NCI-H128 (cell line): ENCODE measurements around the gene KIF1A.

ENCODE experiments used
- DNase-seq: peaks from one replicate; lab custom pipeline; 2025; ENCODE audit not compliant: unreplicated experiment; lab: John Stamatoyannopoulos, UW

KIF1A gene

DNA sequence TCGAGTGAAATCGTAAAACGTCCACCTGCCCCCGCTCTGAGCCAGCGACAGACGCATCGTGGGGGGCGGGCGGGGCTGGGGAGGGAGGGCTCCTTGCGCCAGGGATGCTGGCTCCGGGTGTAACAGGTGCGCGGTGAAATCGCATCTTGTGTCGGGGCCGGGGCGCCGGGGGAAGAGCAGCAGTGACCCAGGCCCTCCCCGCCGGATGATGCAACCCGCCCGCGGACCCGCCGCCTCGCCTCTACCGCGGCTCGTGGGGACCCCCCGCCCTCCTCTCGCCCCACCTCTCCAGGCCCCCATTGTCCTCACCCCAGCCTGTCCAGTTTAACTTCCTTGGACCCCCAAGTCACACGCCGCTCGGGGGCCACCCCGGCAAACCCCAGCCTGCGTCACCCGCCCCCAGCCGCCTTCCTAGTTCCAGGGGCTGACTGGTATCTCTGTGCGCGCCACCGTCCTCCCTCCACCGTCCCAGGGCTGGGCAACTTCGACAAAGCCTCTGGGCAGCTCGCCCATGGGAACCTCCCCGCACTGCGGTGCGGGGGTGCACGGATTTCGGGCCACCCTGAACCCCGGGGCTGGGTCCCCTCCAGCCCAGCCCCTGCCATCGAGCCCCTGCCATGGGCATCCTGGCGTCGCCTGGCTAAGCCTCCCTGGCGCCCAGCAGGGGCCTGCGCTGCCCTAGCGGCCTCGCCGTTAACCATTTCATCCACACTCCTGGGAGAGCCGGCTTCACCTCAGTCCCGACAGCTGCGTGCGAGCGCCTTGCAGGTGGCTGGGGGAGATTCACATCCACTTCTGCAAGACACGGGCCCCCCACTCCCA lies 799 bp upstream of the KIF1A start:
- no peak for DNase-seq

DNA sequence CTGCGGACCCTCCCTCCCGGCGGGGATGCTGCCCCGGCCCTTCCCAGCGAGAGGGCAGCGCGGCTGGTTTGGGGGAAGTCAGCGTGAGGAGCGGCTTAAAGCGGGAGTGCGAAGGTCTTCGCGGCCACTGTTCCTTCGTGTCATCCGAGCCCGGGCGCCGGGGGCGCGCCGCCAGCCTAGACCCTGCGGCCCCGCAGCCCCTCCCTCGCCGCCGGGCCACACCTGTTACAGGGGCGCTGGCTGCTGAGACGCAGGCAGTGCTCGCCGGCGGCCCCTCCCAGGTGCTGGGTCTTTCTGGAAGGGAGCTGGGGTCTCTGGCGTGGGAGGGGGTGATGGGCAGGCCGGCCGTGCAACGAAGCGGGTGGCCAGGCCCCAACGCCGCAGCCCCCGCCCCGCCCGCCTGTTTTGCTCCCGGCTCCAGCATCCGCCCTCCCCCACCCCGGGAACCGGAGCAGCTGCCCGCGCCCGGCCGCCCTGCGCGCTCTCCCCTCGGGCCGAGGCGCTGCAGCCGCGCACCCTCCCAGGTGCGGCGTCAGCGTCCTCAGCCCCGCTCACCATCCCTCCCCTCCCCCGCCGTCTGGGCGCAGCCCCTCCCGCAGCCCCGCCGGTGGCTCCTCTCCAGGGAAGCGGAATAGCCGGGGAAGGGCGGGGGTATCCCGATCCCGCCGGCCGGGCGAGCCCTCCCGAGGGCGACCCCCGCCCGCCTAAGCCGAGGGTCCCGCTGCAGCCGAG lies 727 bp downstream of the KIF1A start:
- DNase-seq, result no peak

GRCh38 chr2:240818293-240819125 lies 1.5 kb downstream of the KIF1A start:
- no peak for DNase-seq

- DNase-seq, result no peak
These were observed 2.3 kb downstream of the KIF1A start for GRCh38 chr2:240817496-240818292.

GRCh38 chr2:240816584-240817495 lies 3.2 kb downstream of the KIF1A start:
- no peak for DNase-seq

DNA sequence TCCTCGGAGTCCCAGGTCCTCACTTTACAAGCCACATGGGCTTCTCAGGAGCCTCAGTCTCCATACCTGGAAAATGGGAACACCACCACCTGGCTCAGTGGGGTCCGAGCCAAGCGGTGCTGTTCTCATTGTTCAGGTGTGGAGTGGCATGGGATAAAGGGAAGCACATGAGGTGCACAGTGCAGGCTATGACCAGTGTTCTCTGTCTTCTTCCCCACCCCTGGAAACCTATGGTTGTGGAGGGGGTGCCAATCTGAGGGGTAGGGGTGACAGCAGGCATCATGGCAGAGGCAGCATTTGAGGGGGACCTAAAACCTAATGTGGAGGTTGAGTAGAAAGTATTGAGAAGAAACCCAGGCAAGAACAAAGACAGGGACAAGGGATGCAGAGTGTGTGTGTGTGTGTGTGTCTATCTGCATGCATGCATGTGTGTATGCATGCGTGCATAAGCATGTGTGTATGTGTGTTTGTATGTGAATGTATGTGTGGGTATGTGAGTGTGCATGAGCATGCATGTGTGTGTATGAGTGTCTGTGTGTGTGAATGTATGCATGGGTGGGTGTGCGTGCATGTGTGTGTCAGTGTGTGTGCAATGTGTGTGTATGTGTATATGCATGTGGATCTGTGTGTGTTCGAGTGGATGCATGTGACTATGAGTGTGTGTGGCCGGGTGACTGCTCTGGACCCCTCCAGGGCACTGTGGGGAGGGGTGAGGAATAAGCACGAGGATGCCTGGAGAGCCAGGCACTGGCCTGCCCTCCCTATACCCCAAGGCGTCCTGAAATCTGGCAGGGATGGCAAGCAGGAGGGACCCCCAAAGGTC lies 4.0 kb downstream of the KIF1A start:
- no peak for DNase-seq

DNA sequence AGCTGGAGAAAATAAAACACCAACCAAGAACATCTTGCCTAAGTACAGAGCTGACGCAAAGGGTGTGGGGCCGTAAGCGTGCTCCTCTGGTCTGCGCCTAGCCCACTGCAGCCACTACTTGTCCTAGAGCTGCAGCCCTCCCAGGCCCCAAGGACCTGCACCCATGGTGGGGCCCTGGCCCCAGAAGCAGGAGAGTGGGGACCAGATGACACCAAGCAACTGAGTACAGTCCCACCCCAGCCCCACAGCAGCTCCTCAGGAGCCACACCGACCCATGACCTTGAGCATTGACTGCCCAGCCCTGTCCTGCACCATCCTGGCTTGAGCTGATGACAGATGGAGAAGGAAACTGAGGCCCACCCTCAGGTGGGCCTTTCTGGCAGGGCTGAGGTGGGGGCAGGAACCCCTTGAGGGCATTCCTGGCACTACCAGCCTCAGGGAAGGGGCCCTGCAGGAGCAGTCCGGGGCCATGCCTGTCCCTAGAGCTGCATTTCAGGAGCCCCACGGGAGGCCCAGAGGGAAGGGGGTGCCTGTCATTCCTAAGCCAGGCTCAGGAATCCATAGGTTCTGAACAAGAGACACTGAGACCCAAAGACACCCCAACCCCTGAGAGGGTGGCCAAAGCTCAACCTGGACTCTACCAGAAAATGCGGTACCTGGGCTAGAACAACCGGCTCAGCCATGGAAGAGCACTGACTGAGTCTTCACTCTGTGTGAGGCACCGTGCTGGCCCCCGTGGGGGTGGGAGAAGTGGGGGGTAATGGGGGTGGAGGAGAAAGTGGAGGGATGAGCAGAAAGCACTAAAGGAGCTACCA lies 4.9 kb downstream of the KIF1A start:
- DNase-seq, result no peak

DNA sequence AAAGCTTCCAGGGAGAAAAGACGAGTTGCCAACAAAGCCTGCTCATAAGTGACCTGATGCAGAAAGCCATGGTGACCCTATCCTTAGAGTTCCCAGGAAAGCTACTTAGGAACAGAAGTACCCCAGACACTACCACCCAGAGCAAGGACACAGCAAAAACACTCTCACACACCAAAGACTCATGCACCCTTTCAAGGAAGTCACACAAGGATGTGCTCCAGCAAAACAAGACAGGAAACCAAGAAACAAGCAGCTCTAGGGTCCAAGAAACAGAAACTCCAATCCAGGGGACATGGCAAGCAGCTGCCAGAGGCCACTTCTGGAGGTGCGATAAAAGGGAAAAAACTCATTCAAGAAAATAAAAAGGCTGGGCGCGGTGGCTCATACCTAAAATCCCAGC lies 5.7 kb downstream of the KIF1A start:
- DNase-seq, result no peak

GRCh38 chr2:240813231-240813921 lies 6.6 kb downstream of the KIF1A start:
- DNase-seq, result no peak

GRCh38 chr2:240812721-240813120 lies 7.3 kb downstream of the KIF1A start:
- DNase-seq, result no peak

- no peak for DNase-seq
These were observed 7.7 kb downstream of the KIF1A start for GRCh38 chr2:240812301-240812680.

DNA sequence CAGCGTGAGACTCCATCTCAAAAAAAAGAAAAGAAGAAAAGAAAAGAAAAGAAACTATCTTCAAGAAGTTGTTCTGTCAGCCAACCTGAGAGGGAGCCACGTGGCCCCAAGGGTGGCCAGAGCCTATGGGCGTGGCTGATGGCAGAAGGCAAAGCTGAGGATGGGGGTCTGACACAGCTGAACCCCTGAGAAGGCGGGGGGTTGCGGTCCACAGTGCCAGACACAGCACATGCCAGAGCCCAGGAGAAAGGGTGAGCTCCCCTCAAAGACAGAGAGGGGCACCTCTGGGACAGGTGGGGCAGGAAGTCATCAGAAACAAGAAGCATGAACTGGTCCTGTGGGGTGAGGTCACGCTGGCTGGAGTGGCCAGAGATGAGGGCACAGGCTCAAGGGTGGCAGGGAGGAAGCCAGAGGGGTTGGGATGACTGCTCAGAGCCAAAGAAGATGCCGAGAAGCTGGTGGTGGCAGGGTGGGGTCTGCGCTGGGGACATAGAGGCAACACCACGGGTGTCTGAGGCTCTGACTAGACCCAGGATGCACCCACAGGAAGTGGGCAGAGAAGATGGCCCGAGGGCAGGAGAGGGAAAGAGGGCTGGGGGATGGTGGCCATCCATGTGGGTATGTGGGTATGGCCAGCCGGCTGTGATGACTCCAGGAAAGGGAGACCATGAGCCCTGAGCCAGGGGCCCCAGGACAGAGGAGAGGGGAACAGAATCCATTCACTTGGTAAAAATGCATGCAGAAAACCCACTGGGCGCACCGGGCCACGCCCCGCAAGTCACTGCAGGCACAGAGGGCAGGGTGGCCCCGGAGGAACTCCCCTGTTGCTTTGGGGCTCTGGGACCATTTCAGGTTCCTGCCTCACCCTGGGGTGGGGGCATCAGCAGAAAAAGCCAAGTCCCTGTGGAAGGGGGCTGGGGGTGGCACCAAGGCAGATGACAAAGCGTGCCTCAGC lies 8.4 kb downstream of the KIF1A start:
- no peak for DNase-seq

DNA sequence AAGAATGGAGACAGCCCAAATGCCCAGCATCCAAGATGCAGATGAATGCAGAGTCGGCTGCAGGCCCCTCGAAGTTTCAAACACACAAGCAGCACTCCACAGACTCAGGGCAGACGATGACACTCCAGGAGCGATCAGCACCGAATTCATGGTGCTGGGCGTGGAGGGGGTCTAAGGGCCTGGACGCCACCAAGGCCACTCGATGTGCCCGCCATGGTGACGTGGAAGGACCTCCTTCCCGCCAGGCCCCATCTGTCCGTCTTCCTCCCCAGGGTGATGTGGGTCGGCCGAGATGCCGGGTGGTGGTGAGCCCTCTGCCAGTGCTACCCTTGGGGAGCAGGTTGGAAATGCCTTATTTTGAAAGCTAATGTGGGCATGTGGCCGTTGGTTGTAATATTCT lies 9.4 kb downstream of the KIF1A start:
- no peak for DNase-seq

- no peak for DNase-seq
These were observed 9.8 kb downstream of the KIF1A start for GRCh38 chr2:240810199-240810598.

DNA sequence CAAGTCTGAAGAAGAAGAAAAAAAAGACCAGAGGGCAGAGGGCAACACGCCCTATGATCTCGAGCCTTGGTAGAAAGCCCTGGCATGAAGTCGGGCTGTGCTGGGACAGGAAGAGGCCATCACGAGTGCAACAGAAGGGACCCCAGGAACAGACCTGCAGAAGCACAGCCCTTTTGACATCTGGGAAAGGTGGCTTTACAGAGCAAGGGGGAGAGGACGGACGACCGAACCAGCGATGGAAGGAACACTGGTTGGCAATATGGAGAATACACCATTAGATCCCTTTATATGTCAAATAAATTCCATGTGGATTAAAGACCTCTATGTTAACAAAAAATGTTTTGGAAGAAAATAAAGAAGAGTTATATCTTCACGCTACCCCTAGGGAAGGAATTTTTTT lies 10.7 kb downstream of the KIF1A start:
- DNase-seq, result no peak

DNA sequence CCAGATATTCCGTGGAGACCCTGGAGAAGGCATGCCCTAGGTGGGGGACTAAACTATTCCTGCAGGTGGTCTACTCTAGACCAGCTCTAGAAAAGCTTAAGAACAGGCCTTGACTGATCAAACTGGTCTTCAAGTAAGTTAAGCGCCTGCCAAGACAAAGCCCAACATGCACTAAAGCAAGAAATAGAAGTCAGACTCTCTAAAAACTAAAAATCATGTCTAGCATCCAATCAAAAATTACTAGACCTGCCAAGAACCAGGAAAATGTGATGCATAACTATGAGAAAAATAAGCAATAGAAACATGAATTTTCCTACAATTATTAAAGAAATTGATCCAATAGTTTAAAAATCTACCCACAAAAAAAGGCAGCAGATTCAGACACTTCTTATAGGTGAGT lies 13.6 kb downstream of the KIF1A start:
- DNase-seq, result no peak
